Measurements from ENCODE around the gene EGFL7. TPM values are rescaled to one million over a fixed set of nuclear protein-coding genes. Genes with fewer than 3 reads are reported as not detected.

EGFL7 gene
- total RNA-seq, 1 experiment from 2014 or later, result 31.8 TPM

DNA sequence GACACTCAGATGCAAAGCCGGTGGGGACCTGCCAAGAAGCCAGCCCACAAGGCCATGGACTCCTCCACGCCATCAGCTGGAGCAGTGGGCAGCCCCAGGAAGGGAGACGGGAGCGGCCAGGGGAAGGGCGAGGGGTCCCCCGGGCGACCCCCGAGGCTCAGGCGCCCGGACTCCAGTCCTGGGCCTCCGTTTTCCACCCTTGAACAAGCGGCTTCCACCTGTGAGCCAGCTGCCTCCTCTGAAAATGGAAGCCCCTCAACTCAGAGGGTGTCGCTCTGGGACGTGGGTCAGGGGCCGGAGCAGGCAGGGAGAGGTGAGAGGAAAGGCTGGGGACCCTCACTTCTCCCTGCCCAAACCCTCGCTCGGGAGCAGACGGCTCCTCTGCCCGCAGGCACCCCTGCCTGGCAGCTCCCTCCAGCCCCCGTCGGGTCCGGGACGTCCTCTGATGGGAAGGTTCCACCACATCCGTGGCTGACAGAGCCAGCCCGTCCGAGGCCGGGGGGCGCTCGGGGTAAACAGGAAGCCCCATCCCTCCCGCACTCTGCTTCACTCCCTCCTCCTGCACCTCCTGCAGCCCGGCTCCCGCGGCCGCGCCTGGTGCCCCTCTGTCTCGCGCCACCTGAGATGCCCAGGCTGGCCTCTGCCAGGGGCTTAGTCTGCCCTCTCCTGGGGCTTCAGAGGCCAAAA, 3.7 kb upstream of the EGFL7 start:
- DNase-seq (ENCODE audit: low read depth), result no peak

DNA sequence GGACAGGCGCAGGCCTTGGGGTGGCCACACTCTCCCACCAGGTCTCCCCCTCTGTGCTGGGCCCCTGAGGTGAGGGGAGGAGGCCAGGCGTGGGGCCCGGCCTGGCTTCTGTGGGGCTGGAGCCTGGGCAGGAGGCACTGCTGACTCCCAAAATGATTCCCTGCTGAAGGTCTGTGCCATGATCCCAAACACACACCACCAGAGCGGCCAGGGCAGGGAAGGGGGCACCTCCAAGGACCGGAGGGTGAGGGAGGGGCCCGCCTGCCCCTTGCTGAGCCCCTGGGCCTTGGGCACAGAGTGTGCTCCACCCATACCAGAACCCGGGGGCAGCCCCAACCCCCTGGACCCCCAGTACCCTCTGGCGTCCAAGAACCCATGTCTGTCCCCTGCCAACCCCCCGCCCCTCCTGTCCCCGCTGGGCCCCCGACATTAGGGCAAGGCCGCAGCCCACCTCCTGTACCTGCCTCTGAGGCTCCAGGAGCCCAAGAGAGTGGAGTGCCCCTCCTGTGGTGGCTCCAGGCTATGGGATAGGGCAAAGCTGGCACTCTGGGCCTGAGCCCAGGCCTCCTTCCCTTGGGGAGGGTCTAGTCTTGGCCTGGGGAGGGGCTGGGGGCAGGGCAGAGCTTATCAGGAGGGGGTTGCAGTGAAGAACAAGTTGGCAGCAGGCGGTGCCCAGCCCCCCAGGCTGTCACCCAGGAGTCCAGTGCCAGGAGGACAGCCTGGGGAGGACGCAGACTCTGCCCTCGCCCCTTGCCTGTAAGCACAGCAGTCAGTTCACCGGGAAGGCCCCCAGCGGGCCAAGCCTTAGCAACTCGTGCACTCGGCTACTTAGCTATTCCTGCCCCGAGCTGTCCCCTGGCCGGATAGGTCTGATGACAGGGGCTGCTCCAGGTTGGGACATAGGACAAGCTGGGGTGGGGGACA, 2.6 kb upstream of the EGFL7 start:
- no peak for DNase-seq (ENCODE audit: low read depth)

DNA sequence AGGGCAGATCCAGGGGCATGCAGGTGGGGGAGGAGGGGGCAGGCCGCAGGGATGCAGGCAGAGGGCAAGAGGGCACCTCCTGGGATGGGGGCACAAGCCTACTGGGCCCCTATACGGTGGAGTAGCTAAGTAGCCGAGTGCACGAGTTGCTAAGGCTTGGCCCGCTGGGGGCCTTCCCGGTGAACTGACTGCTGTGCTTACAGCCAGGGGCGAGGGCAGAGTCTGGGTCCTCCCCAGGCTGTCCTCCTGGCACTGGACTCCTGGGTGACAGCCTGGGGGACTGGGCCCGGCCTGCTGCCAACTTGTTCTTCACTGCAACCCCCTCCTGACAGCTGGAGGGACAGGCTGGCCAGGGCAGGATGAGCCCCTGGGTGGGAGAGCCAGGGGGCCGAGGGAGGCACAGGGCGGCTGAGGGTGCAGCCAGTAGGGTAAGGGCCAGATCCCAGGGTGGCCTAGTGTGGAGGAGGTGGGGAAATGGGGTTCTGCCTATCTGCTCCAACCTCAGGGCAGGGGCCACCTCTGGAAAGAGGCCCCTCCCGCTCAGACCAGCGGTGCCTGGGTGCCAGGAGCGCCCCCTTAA, 1.7 kb upstream of the EGFL7 start:
- no peak for DNase-seq (ENCODE audit: low read depth)

- DNase-seq (ENCODE audit: low read depth), result no peak
Observed at GRCh38 chr9:136661641-136662325, 933 bp upstream of the EGFL7 start.

GRCh38 chr9:136662326-136662655, 425 bp upstream of the EGFL7 start:
- DNase-seq (ENCODE audit: low read depth), result no peak

GRCh38 chr9:136664000-136664915, 1.5 kb downstream of the EGFL7 start:
- no peak for DNase-seq (ENCODE audit: low read depth)

- no peak for DNase-seq (ENCODE audit: low read depth)
Observed at GRCh38 chr9:136665111-136665703, 2.5 kb downstream of the EGFL7 start.

- DNase-seq (ENCODE audit: low read depth), result no peak
Observed at GRCh38 chr9:136665704-136666371, 3.1 kb downstream of the EGFL7 start.

DNA sequence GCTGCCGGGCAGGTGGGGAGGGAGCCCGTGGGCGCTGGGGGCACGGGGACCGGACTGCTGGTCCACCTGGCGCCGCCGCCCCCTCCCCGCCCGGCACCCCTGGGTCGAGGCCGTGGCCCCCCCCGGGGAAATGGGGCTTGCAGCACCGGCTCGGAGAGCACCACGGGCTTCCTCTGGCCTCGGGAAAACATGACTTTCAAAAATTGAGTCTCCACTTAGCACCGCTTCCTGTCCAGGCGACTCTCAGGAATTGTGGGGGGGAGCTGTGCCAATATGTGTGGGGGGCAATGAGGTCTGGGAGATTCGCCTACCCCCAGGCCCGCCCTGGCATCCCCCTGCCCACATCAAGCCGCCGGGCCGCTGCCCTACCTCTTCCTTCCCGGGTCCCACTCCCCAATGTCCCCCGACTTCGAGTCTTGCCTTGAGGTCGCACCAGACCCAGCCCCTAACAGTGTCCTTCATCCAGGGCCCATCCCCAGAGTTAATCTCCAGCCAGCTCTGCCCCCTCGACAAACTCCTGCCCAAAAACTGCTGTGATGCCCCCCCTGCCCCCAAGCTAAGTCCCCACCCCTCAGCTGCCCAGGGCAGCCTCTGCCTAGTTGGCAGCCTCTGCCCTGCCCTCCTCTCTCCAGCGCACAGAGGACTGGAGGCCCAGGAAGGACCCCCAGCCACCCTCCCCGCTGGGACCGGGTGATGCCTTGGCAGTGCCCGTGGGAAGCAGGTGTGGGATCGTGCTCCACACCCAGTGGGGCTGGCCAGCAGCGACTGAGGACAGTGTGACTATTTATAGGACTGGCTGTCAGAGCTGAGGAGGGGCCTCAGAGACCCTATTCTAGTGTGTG, 3.9 kb downstream of the EGFL7 start:
- DNase-seq (ENCODE audit: low read depth), result no peak

DNA sequence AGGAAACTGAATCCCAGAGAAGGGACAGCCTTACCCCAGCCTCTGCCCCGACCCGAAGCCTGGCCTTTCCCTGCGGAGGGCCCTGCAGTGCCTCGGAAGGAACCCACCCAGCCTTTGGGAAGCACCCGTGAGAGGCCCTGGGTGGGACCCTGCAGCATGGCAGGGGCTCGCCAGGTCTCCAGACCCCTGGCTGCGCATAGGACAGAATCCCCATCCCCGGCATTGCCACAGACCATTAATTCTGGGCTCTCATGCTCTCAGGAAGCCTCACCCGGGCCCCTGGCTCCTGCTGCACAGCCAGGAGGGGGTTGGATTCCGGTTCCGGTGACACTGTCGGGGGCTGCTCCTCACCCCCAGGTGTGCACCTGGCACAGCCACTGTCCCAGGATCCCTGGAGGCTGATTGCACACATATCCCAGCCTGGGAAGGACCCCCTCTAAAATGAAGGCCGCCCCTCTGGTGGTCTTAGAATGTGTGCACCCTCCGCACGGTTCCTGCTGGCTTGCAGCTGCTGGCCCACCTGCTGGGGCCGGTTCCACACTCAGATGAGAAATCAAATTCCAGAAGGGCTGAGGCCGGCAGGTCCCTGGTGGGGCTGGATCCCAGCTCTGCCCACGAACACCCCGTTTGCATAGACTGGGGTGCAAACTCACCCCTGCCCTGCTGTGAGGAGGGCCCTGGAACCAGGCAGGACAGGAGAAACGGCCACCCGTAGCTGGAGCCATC, 4.7 kb downstream of the EGFL7 start:
- DNase-seq (ENCODE audit: low read depth), result no peak

DNA sequence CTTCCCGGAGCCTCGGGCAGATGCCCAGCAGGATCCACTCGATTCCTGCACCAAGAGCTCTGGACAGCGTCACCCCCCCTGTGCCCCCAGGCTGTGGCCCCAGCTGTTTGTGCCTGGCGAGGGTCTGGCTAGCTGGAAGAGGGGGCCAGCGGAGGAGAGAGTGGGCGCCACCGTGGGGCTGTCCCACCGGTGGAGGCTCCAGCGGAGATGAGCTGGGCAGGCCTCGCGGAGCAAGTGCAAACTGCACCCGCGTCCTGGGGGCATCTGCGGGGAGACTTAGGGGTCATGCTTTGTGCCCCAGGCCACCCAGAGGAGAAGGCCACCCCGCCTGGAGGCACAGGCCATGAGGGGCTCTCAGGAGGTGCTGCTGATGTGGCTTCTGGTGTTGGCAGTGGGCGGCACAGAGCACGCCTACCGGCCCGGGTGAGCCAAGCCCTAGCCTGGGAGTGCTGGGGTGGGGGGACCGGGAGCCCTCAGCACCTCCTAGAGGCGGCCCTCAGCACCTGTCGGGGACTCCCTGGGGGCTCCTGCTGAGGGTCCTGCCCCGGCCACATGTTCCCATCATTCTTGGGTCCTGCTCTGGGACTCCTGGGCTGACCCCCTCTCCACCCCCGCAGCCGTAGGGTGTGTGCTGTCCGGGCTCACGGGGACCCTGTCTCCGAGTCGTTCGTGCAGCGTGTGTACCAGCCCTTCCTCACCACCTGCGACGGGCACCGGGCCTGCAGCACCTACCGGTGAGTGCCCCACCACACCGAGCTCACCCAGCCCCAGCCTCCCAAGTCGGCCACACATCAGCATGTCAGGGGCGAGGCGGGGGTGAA, 5.4 kb downstream of the EGFL7 start:
- no peak for DNase-seq (ENCODE audit: low read depth)

DNA sequence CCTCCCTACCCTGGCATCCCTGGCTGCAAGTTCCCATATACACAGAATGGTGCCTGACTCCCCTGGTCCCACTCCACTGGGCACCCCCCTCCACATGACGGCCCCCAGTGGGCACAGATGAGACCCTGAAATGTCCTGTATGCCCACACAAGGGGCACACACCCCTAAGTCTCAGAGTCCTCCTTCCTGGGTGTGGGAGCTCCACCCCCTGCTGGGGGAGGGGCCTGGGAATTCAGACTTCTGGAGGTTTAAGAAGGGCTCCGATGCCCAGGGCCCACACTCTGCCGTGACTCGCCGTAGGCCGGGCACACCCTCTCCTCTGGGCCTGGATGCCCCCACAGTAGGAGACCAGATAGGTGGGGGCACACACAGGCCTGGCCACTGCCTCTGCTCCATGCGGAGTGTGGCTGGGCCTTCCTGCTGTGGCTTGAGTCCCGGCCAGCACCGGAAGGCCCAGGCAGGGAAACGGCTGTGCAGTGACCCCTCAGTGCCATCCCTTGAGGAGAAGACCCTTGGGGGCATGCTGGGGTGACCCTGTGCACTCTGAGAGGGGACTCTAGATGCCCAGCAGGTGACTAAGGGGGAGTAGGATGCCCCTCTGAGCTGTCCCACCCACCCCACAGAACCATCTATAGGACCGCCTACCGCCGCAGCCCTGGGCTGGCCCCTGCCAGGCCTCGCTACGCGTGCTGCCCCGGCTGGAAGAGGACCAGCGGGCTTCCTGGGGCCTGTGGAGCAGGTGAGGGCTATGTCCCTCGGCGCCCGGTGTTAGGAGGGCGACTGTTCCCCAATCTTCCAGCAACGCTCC, 6.5 kb downstream of the EGFL7 start:
- DNase-seq (ENCODE audit: low read depth), result no peak

- DNase-seq (ENCODE audit: low read depth), result no peak
Observed at GRCh38 chr9:136669791-136670464, 7.2 kb downstream of the EGFL7 start.

- no peak for DNase-seq (ENCODE audit: low read depth)
Observed at GRCh38 chr9:136670576-136671253, 8.0 kb downstream of the EGFL7 start.

- no peak for DNase-seq (ENCODE audit: low read depth)
Observed at GRCh38 chr9:136671254-136671614, 8.5 kb downstream of the EGFL7 start.

Measured in HT1080 (cell line).